HepG2 (cell line): Measurements from ENCODE around the gene IGFBP6. TPM values are rescaled to one million over a fixed set of nuclear protein-coding genes. Genes with fewer than 3 reads are reported as not detected.

Source experiments
- ARHGAP35 ChIP-seq: sonication (generic); formaldehyde crosslinking; IDR thresholded peaks from 2 replicates; pipeline ENCODE4 v1.9.0; 2022; ENCODE audit warnings: mild to moderate bottlenecking, inconsistent platforms, moderate library complexity, missing genetic modification reagents, borderline replicate concordance
- CBX1 ChIP-seq: IDR thresholded peaks from one replicate; pipeline ENCODE4 v1.6.1; 2016; ENCODE audit warnings: antibody characterized with exemption, low read depth
- CEBPG ChIP-seq: IDR thresholded peaks from 2 replicates; pipeline ENCODE4 v1.6.1; 2016
- DMAP1 ChIP-seq: IDR thresholded peaks from 2 replicates; pipeline ENCODE4 v1.6.1; 2016
- EEA1 ChIP-seq: sonication (generic); formaldehyde crosslinking; IDR thresholded peaks from 2 replicates; pipeline ENCODE4 v1.5.1; 2020; ENCODE audit warnings: mild to moderate bottlenecking, missing genetic modification reagents, borderline replicate concordance
- ELF4 ChIP-seq: sonication (generic); formaldehyde crosslinking; IDR thresholded peaks from 2 replicates; pipeline ENCODE4 v1.5.0; 2020; ENCODE audit warnings: missing genetic modification reagents, mild to moderate bottlenecking, moderate library complexity, borderline replicate concordance
- HINFP ChIP-seq: sonication (generic); formaldehyde crosslinking; IDR thresholded peaks from 2 replicates; pipeline ENCODE4 v1.4.0; 2020; ENCODE audit warnings: low read depth, mild to moderate bottlenecking, missing genetic modification reagents
- RORA ChIP-seq: sonication (generic); formaldehyde crosslinking; IDR thresholded peaks from 2 replicates; pipeline ENCODE4 v1.5.0; 2020; ENCODE audit warnings: mild to moderate bottlenecking, missing genetic modification reagents, moderate library complexity
- SKI ChIP-seq: fragments of 450-650 bp; IDR thresholded peaks from one replicate; pipeline ENCODE4 v1.6.1; 2018; ENCODE audit warnings: mild to moderate bottlenecking; ENCODE audit not compliant: partially characterized antibody
- TEAD3 ChIP-seq: optimal IDR thresholded peaks from 2 replicates; pipeline ENCODE3; 2016; ENCODE audit warnings: borderline replicate concordance
- ZNF10 ChIP-seq: sonication (generic); formaldehyde crosslinking; IDR thresholded peaks from 2 replicates; pipeline ENCODE4 v1.4.0; 2020; ENCODE audit warnings: mild to moderate bottlenecking, low read depth, missing genetic modification reagents, borderline replicate concordance
- ZNF205 ChIP-seq: IDR thresholded peaks from 2 replicates; pipeline ENCODE4 v1.6.1; 2018; ENCODE audit warnings: missing biosample characterization, missing genetic modification reagents
- ZNF230 ChIP-seq: sonication (generic); formaldehyde crosslinking; IDR thresholded peaks from 2 replicates; pipeline ENCODE4 v1.4.0; 2020; ENCODE audit warnings: mild to moderate bottlenecking, missing genetic modification reagents
- ZNF280D ChIP-seq: sonication (generic); formaldehyde crosslinking; IDR thresholded peaks from 2 replicates; pipeline ENCODE4 v1.5.1; 2020; ENCODE audit warnings: mild to moderate bottlenecking, missing genetic modification reagents
- ZNF451 ChIP-seq: sonication (generic); formaldehyde crosslinking; IDR thresholded peaks from 2 replicates; pipeline ENCODE4 v1.5.0; 2020; ENCODE audit warnings: mild to moderate bottlenecking, missing genetic modification reagents
- ZNF773 ChIP-seq: sonication (generic); formaldehyde crosslinking; IDR thresholded peaks from 2 replicates; pipeline ENCODE4 v1.4.0; 2020; ENCODE audit warnings: missing genetic modification reagents, borderline replicate concordance
- ZNF879 ChIP-seq: sonication (generic); formaldehyde crosslinking; IDR thresholded peaks from 2 replicates; pipeline ENCODE4 v1.8.1; 2023; ENCODE audit warnings: missing genetic modification reagents
- polyA plus RNA-seq, 8 experiments: library from polyadenylated mRNA; depleted of rRNA in 3 of 8; stranded (reverse) in 7 of 8; unstranded in 1 of 8; fragments of >200 nt; fragmentation: Illumina TruSeq in 4 of 8; extraction: Trizol in 4 of 8; gene quantifications; 2 replicates each; pipeline versions ENCODE4 v1.2.1 to v1.2.3, GENCODE V29; 2011 to 2016; ENCODE audit warnings: low read depth in 4 of 8, missing spikeins in 1 of 8, mixed read lengths in 1 of 8; ENCODE audit not compliant: insufficient read depth in 1 of 8
- total RNA-seq, 5 experiments: library from RNA; depleted of rRNA; stranded (reverse); fragments of >200 nt; fragmentation: Illumina TruSeq; extraction: Trizol; gene quantifications; 2 replicates each; pipeline ENCODE4 v1.2.3, GENCODE V29; 2016; ENCODE audit warnings: low read depth in 1 of 5
- TF ChIP-seq, protein P1 (sequence below): sonication (generic); formaldehyde crosslinking; IDR thresholded peaks from 2 replicates; pipeline ENCODE4 v1.4.0; 2020; ENCODE audit warnings: missing genetic modification reagents, borderline replicate concordance

Gene IGFBP6
- total and polyA plus RNA-seq, 2 of the 13 experiments (the other 11 are each of a cell fraction or from before 2014, with no cell fraction given) = 3.9 to 25.2 TPM

DNA sequence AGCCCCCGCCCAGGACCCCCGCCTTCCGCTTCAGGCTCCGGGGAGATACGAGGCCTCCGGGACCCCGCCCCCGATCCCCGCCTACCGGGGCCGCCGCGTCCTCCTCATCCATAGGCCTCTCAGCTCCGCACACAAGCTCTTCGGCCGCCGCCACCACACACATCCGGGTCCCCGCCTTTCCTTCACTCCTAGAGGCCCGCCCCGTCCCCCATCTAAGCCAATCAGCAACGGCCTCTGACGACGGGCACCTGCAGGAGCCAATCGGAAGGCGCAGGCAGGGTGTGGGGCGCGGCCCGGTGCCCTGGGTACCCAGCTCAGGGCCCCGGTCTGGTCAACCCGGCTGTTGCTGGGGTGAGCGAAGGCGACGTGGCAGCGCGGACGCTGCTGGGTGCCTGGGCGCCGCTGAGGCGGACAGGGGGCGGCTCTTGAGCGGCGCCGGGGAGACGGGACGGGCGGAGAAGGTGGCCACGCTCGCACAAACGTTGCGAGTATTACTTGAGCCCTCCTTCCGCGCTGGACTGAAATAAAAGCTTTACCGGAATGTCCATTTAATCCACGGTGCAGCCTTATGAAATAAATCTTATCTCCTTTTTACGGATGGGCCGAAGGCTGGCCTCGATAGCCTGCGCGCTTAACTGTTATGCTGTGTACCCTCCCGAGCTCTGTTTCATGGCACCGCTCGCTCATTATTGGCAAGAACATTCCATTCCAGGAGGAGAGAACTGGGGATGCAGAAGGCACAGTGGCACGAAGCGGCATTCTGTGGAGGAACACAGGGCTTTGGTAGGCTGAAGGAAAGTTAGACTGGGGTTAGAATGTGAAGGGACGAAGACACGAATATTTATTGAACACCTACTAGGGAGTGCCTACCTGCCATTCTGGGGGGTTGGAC lies 18.0 kb upstream of the IGFBP6 start, which contains the start of gene SPRYD3 (continued):
- TF ChIP-seq HINFP (CRISPR knock-in tag) (peak; percentile 98), SKI (peak; percentile 52), ARHGAP35 (CRISPR knock-in tag) (peak; percentile 30; the same call in 1 of the 2 replicates), CBX1 (peak; percentile 52), ELF4 (CRISPR knock-in tag) (no peak), RORA (CRISPR knock-in tag) (no peak), ZNF773 (peak; percentile 83; the same call in 1 of the 2 replicates), ZNF280D (peak; percentile 70; the same call in 1 of the 2 replicates), TEAD3 (peak; percentile 26), ZNF451 (CRISPR knock-in tag) (peak; percentile 59; the same call in 1 of the 2 replicates), ZNF879 (CRISPR knock-in tag) (no peak), ZNF205 (peak; percentile 84), EEA1 (no peak), ZNF10 (CRISPR knock-in tag) (no peak), CEBPG (CRISPR knock-in tag) (no peak), DMAP1 (CRISPR knock-in tag) (peak; percentile 95), ZNF230 (no peak; the same call in 1 of the 2 replicates)
- TF ChIP-seq, protein P1, sequence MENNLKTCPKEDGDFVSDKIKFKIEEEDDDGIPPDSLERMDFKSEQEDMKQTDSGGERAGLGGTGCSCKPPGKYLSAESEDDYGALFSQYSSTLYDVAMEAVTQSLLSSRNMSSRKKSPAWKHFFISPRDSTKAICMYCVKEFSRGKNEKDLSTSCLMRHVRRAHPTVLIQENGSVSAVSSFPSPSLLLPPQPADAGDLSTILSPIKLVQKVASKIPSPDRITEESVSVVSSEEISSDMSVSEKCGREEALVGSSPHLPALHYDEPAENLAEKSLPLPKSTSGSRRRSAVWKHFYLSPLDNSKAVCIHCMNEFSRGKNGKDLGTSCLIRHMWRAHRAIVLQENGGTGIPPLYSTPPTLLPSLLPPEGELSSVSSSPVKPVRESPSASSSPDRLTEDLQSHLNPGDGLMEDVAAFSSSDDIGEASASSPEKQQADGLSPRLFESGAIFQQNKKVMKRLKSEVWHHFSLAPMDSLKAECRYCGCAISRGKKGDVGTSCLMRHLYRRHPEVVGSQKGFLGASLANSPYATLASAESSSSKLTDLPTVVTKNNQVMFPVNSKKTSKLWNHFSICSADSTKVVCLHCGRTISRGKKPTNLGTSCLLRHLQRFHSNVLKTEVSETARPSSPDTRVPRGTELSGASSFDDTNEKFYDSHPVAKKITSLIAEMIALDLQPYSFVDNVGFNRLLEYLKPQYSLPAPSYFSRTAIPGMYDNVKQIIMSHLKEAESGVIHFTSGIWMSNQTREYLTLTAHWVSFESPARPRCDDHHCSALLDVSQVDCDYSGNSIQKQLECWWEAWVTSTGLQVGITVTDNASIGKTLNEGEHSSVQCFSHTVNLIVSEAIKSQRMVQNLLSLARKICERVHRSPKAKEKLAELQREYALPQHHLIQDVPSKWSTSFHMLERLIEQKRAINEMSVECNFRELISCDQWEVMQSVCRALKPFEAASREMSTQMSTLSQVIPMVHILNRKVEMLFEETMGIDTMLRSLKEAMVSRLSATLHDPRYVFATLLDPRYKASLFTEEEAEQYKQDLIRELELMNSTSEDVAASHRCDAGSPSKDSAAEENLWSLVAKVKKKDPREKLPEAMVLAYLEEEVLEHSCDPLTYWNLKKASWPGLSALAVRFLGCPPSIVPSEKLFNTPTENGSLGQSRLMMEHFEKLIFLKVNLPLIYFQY (CRISPR knock-in tag) = 0 out of 2 replicates have a peak, but pooled peaks have one; percentile 70
